Esophagus squamous epithelium (tissue), 5 donors: Measurements from ENCODE around the gene KLRF2. TPM values are rescaled to one million over a fixed set of nuclear protein-coding genes. Genes with fewer than 3 reads are reported as not detected.
A peak's percentile ranks its signal among the peaks of the same experiment; 100 is the strongest.
"Not testable (repeated sequence)": the region's sequence is repeated elsewhere in the genome, so short reads cannot be mapped to it uniquely, and the experiment has no call there.

Experiments
- DNase-seq: peaks from one replicate; lab custom pipeline; 2025; lab: John Stamatoyannopoulos, UW
- H3K27ac ChIP-seq, 4 donors: fragments of 200-600 bp; sonication (generic); one replicate each; pipeline ENCODE4 v1.5.1; 2016 to 2019; ENCODE audit warnings: mild to moderate bottlenecking in 1 of 4
- H3K27me3 ChIP-seq, 4 donors: fragments of 200-600 bp; sonication (generic); 1 replicate in 3 of 4; 2 replicates in 1 of 4; pipeline versions ENCODE4 v1.5.1 to v1.6.0; 2017 to 2021; ENCODE audit warnings: antibody characterized with exemption in 1 of 4
- H3K36me3 ChIP-seq, 3 donors: fragments of 200-600 bp; sonication (generic); one replicate each; pipeline ENCODE4 v1.5.1; 2016 to 2019
- H3K4me1 ChIP-seq, 3 donors: fragments of 200-600 bp; sonication (generic); one replicate each; pipeline ENCODE4 v1.5.1; 2017 to 2019
- H3K4me3 ChIP-seq, 4 donors: fragments of 200-600 bp; sonication (generic); 1 replicate in 3 of 4; 2 replicates in 1 of 4; pipeline ENCODE4 v1.5.1; 2016 to 2019; ENCODE audit warnings: mild to moderate bottlenecking in 2 of 4, moderate library complexity in 1 of 4
- H3K9me3 ChIP-seq, 3 donors: fragments of 200-600 bp; sonication (generic); one replicate each; pipeline ENCODE4 v1.5.1; 2016 to 2019
- POLR2A ChIP-seq, 4 donors: fragments of 450-650 bp; IDR thresholded peaks; one replicate each; pipeline ENCODE4 v1.6.1; 2017; ENCODE audit warnings: antibody characterized with exemption in 4 of 4, mild to moderate bottlenecking in 4 of 4, moderate library complexity in 3 of 4
- WGBS, 2 donors: methylation state at CpG; one replicate each; pipeline ENCODE4 v1.1.5; 2018; 5-methylcytosine and 5-hydroxymethylcytosine counted together
- intact Hi-C: fragments of 100-400 bp; cut with DNase I; formaldehyde crosslinking; loops from one replicate; pipeline ENCODE4 v1.15.0; 2022
- total RNA-seq, 4 donors: library from RNA; depleted of rRNA; stranded (reverse); fragments of >200 nt; gene quantifications; one replicate each; pipeline ENCODE4 v1.1.0, GENCODE V29; 2016
- TF ChIP-seq, protein P1 (sequence below), 6 experiments: fragments of 450-650 bp in 4 of 6; fragments of 200-600 bp in 2 of 6; sonication (generic) in 2 of 6; IDR thresholded peaks; one replicate each; pipeline ENCODE4 v1.5.1; 2016 to 2019; ENCODE audit warnings: antibody characterized with exemption in 6 of 6, mild to moderate bottlenecking in 4 of 6, moderate library complexity in 4 of 6
- donor health status: DM: yes; HTN: yes; CAD: no.

The KLRF2 gene
- total RNA-seq, 4 donors from 2014 or later, result not detected

DNA sequence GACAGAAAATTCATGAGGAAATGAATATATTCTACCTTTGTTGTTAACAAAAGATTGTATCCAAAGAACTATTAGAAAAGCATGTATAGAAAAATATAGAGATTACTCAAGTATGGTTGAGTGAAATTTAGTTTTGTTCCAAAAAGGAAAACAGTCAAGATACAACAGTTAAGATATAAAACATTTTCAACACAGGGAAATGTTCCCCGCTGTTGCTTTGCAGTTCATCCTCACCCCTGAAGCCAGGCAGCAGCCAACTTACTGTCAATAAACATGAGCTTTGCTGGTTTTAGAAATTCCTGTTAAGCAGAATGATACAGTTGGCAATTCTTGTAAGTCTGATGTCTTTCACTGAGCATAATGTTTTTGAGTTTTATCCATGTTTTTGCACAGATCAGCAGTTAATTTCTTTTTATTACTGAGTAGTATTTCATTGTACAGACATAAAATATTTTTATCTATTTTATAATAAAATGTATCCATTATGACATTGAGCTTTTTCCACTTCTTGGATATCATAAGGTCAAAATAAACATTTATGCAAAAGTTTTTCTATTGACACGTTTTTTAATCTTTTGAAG, 10.9 kb upstream of the KLRF2 start:
- WGBS, 2 donors, result 27 to 41% methylated on average over 2 of the region's 2 CpGs
- TF ChIP-seq, protein P1, sequence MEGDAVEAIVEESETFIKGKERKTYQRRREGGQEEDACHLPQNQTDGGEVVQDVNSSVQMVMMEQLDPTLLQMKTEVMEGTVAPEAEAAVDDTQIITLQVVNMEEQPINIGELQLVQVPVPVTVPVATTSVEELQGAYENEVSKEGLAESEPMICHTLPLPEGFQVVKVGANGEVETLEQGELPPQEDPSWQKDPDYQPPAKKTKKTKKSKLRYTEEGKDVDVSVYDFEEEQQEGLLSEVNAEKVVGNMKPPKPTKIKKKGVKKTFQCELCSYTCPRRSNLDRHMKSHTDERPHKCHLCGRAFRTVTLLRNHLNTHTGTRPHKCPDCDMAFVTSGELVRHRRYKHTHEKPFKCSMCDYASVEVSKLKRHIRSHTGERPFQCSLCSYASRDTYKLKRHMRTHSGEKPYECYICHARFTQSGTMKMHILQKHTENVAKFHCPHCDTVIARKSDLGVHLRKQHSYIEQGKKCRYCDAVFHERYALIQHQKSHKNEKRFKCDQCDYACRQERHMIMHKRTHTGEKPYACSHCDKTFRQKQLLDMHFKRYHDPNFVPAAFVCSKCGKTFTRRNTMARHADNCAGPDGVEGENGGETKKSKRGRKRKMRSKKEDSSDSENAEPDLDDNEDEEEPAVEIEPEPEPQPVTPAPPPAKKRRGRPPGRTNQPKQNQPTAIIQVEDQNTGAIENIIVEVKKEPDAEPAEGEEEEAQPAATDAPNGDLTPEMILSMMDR (IDR thresholded peaks at IDR 0.05), result no peak
- Histone ChIP-seq H3K4me1 (peaks cover 10 to 42% (median 14%) of the 10 kb centered on the region in 3 donors), H3K9me3 (no peaks in the 10 kb centered on the region), H3K27ac (peak overlapping the region; percentile 87 to 93 (median 91)), H3K27me3 (no peaks in the 10 kb centered on the region), H3K36me3 (no peaks in the 10 kb centered on the region), H3K4me3 (peak overlapping the region; percentile 35 to 70 (median 50))
- intact Hi-C loops, result no loop called here
- no peak for DNase-seq

DNA sequence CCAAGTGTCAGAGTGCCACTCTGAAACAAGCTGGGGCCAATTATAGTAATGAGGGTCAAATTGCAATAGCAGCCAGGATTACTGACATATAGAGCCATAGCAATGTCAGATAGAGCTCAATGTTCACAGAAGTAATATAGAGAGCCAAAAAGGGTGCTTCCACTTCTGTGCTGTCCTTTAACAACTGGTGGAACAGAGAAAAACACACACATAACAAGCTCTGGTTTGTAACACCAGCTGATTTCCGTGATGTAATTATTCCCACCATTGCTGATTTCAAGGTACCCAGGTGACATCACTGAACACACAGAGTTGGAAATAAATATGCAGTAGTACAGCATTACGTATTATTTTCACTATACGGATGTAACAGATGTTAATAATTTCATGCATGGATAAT, 9.1 kb upstream of the KLRF2 start:
- H3K4me1 ChIP-seq, result peaks cover 10 to 36% (median 14%) of the 10 kb centered on the region in 3 donors
- peak overlapping the region; percentile 54 to 93 (median 64) for H3K27ac ChIP-seq
- 39 to 57% methylated on average over 3 of the region's 3 CpGs for WGBS, 2 donors
- H3K9me3 ChIP-seq, result no peaks in the 10 kb centered on the region
- no peaks in the 10 kb centered on the region for H3K27me3 ChIP-seq
- DNase-seq, result no peak
- no peak for TF ChIP-seq POLR2A (IDR thresholded peaks at IDR 0.05)
- TF ChIP-seq, protein P1 (IDR thresholded peaks at IDR 0.05), result no peak
- H3K4me3 ChIP-seq, result peak overlapping the region in 1 of 4 donors; percentile 32
- no peaks in the 10 kb centered on the region for H3K36me3 ChIP-seq
- intact Hi-C loops, result no loop called here

- peaks cover 10 to 36% (median 14%) of the 10 kb centered on the region in 3 donors for H3K4me1 ChIP-seq
- no peak for TF ChIP-seq POLR2A (IDR thresholded peaks at IDR 0.05)
- TF ChIP-seq, protein P1 (IDR thresholded peaks at IDR 0.05), result no peak
- peak overlapping the region in 1 of 4 donors; percentile 32 for H3K4me3 ChIP-seq
- peak overlapping the region; percentile 54 to 93 (median 64) for H3K27ac ChIP-seq
- H3K27me3 ChIP-seq, result no peaks in the 10 kb centered on the region
- no peak for DNase-seq
- 43 to 53% methylated on average over 10 to 11 of the region's 11 CpGs for WGBS, 2 donors
- H3K9me3 ChIP-seq, result no peaks in the 10 kb centered on the region
- H3K36me3 ChIP-seq, result no peaks in the 10 kb centered on the region
- intact Hi-C loops, result no loop called here
Observed at GRCh38 chr12:9872742-9873141, 8.5 kb upstream of the KLRF2 start.

DNA sequence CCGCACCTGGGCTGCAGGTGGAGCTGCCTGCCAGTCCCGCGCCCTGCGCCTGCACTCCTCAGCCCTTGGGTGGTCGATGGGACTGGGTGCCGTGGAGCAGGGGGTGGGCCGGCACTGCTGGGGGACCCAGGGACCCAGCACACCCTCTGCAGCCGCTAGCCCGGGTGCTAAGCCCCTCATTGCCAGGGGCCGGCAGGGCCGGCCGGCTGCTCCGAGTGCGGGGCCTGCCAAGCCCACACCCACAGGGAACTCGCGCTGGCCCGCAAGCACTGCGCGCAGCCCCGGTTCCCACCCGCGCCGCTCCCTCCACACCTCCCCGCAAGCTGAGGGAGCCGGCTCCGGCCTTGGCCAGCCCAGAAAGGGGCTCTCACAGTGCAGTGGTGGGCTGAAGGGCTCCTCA, 5.2 kb upstream of the KLRF2 start:
- H3K4me3 ChIP-seq, H3K9me3 ChIP-seq, H3K27me3 ChIP-seq, H3K36me3 ChIP-seq, DNase-seq, H3K27ac ChIP-seq, intact Hi-C loops: not testable (repeated sequence)
- WGBS, 2 donors, result 100% methylated on average over 3 of the region's 26 CpGs; no CpG with 5 or more reads in 1 of the 2 donors
- H3K4me1 ChIP-seq, result peaks cover 10 to 28% (median 10%) of the 10 kb centered on the region in 3 donors

DNA sequence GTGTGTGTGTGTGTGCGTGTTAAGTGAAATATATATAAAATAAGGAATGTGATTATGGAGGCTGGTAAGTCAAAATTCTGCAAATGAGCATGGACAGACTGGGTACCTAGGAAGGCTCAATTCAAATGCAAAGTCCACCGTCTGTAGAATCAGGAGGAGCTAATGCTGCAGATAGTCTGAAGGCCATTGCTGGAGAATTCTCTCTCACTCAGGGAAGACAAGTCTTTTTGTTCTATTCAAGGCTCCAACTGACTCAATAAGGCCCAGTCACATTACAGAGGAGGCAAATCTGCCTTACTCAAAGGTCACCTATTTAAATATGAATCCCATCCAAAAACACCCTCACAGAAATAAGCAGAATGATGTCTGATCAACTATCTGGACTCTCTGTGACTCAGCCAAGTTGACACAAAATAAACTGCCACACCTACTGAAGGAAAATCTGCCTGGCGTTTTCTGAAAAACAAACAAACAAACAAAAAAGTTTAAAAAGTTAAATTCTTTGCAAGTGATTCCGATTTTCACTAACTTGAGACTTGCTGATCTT, 684 bp upstream of the KLRF2 start:
- TF ChIP-seq, protein P1 (IDR thresholded peaks at IDR 0.05), result no peak
- TF ChIP-seq POLR2A (IDR thresholded peaks at IDR 0.05), result no peak
- no peak overlapping the region for H3K27ac ChIP-seq
- H3K27me3 ChIP-seq, result no peaks in the 10 kb centered on the region
- intact Hi-C loops, result no loop called here
- peaks cover 0 to 23% (median 0%) of the 10 kb centered on the region in 3 donors for H3K4me1 ChIP-seq
- no peak for DNase-seq
- no peaks in the 10 kb centered on the region for H3K36me3 ChIP-seq
- no peaks in the 10 kb centered on the region for H3K9me3 ChIP-seq
- H3K4me3 ChIP-seq, result no peak overlapping the region
- 74 to 82% methylated on average over 4 of the region's 4 CpGs for WGBS, 2 donors
